HepG2 (cell line): Measurements from ENCODE around the gene MTIF3. TPM values are rescaled to one million over a fixed set of nuclear protein-coding genes. Genes with fewer than 3 reads are reported as not detected.
"Not testable (repeated sequence)": the region's sequence is repeated elsewhere in the genome, so short reads cannot be mapped to it uniquely, and the experiment has no call there.

Experiments
- ATAC-seq: fragments of 200-7000 bp; cut with Tn5 transposase; 3 replicates; pipeline ENCODE4 v1.9.1; 2020; ENCODE audit warnings: mild to moderate bottlenecking, moderate library complexity
- BruUV-seq: library from RNA; stranded (reverse); fragments of 400-500 nt; replicated peaks from 2 replicates; lab custom pipeline; 2021; lab: Mats Ljungman, UMichigan
- CTCF ChIA-PET: fragments of 300-600 bp; formaldehyde crosslinking; extraction: SDS; loops from one replicate; lab custom pipeline; 2021; ENCODE audit warnings: low total read pairs, inconsistent platforms, low intra/inter-chr PET ratio; lab: Yijun Ruan, JAX
- POLR2A ChIA-PET: fragments of 350-600 bp; sonication (Branson Sonifier 250); formaldehyde crosslinking; loops from one replicate; lab custom pipeline; 2020; ENCODE audit warnings: antibody characterized with exemption, inconsistent platforms; lab: Yijun Ruan, JAX
- DNase-seq: peaks from one replicate; pipeline ENCODE4 v3.0.0-alpha.2; 2015; ENCODE audit warnings: low spot score
- FAIRE-seq: peaks from 3 replicates; lab custom pipeline; 2011; peaks lifted over from hg19 to GRCh38; lab: Jason Lieb, UNC
- H2AFZ ChIP-seq: one replicate; pipeline ENCODE4 v1.6.1; 2011; ENCODE audit warnings: low read length, inconsistent platforms
- H3K27ac ChIP-seq: fragments of 300-600 bp; 3 replicates; pipeline ENCODE4 v1.8.0; 2011; ENCODE audit warnings: mixed run types, mild to moderate bottlenecking, mixed read lengths, low read length, inconsistent platforms; ENCODE audit not compliant: insufficient read depth; ENCODE audit errors: extremely low read length
- H3K27me3 ChIP-seq, 2 experiments: fragments of 200-600 bp in 1 of 2; 2 replicates in 1 of 2; 3 replicates in 1 of 2; pipeline versions ENCODE4 v1.6.0 to v1.8.0; 2011; ENCODE audit warnings: low read length in 2 of 2, mild to moderate bottlenecking in 2 of 2, moderate library complexity in 2 of 2, inconsistent platforms in 1 of 2; ENCODE audit not compliant: insufficient read depth in 2 of 2, control insufficient read depth in 1 of 2
- H3K36me3 ChIP-seq, 2 experiments: fragments of 200-600 bp in 1 of 2; replicated peaks in 1 of 2; 2 replicates in 1 of 2; 3 replicates in 1 of 2; pipeline versions ENCODE4 v1.5.1 to v1.8.0; 2011; ENCODE audit warnings: low read length in 2 of 2, inconsistent platforms in 1 of 2; ENCODE audit not compliant: insufficient read depth in 2 of 2, control insufficient read depth in 1 of 2
- H3K4me1 ChIP-seq: 2 replicates; pipeline ENCODE4 v1.5.1; 2012; ENCODE audit warnings: low read length, inconsistent platforms; ENCODE audit not compliant: insufficient read depth
- H3K4me2 ChIP-seq: 2 replicates; pipeline ENCODE4 v1.6.0; 2011; ENCODE audit warnings: low read depth, low read length, inconsistent platforms
- H3K4me3 ChIP-seq, 3 experiments: fragments of 200-600 bp in 1 of 3; sonication (generic), shearing (Covaris generic) in 1 of 3; replicated peaks in 1 of 3; 2 replicates each; pipeline ENCODE4 v1.5.1; 2011 to 2016; ENCODE audit warnings: low read length in 3 of 3, inconsistent platforms in 2 of 3, low read depth in 2 of 3, mild to moderate bottlenecking in 2 of 3, control low read depth in 1 of 3, mixed read lengths in 1 of 3; ENCODE audit not compliant: insufficient read depth in 1 of 3
- H3K79me2 ChIP-seq: one replicate; pipeline ENCODE4 v1.6.1; 2011; ENCODE audit warnings: low read length, inconsistent platforms; ENCODE audit not compliant: insufficient read depth
- H3K9ac ChIP-seq: 2 replicates; pipeline ENCODE4 v1.6.0; 2011; ENCODE audit warnings: mild to moderate bottlenecking, low read depth, low read length, inconsistent platforms; ENCODE audit not compliant: insufficient read depth
- H3K9me3 ChIP-seq: 2 replicates; pipeline ENCODE4 v1.5.1; 2012; ENCODE audit warnings: mild to moderate bottlenecking, low read length
- H4K20me1 ChIP-seq: 2 replicates; pipeline ENCODE4 v1.6.0; 2011; ENCODE audit warnings: inconsistent platforms, mild to moderate bottlenecking, low read length, moderate library complexity; ENCODE audit not compliant: insufficient read depth
- FOXM1 ChIP-seq: sonication (generic); formaldehyde crosslinking; IDR thresholded peaks from 2 replicates; pipeline ENCODE4 v1.5.0; 2020; ENCODE audit warnings: missing genetic modification reagents
- HNRNPL ChIP-seq: fragments of 200-400 bp; formaldehyde crosslinking; IDR thresholded peaks from 2 replicates; pipeline ENCODE4 v1.6.1; 2017; ENCODE audit warnings: mild to moderate bottlenecking, low read depth, low read length
- NFYB ChIP-seq: sonication (generic); formaldehyde crosslinking; IDR thresholded peaks from 2 replicates; pipeline ENCODE4 v1.4.0; 2020; ENCODE audit warnings: missing genetic modification reagents
- WGBS: methylation state at CpG from one replicate; pipeline ENCODE4 v1.1.6; 2017; ENCODE audit warnings: low lambda C conversion rate; 5-methylcytosine and 5-hydroxymethylcytosine counted together
- in situ Hi-C: cut with HindIII; loops from 2 replicates; pipeline ENCODE4 v1.10.0; 2017; ENCODE audit warnings: low pct_unique_long_range_greater_than_20kb; ENCODE audit not compliant: extremely low pct_ligation_motif_present
- intact Hi-C: fragments of 100-400 bp; cut with micrococcal nuclease; formaldehyde crosslinking; loops from one replicate; pipeline ENCODE4 v1.10.0; 2022; ENCODE audit not compliant: unreplicated experiment
- polyA plus RNA-seq, 8 experiments: library from polyadenylated mRNA; depleted of rRNA in 3 of 8; stranded (reverse) in 7 of 8; unstranded in 1 of 8; fragments of >200 nt; fragmentation: Illumina TruSeq in 4 of 8; extraction: Trizol in 4 of 8; gene quantifications; 2 replicates each; pipeline versions ENCODE4 v1.2.1 to v1.2.3, GENCODE V29; 2011 to 2016; ENCODE audit warnings: low read depth in 4 of 8, missing spikeins in 1 of 8, mixed read lengths in 1 of 8; ENCODE audit not compliant: insufficient read depth in 1 of 8
- total RNA-seq, 5 experiments: library from RNA; depleted of rRNA; stranded (reverse); fragments of >200 nt; fragmentation: Illumina TruSeq; extraction: Trizol; gene quantifications; 2 replicates each; pipeline ENCODE4 v1.2.3, GENCODE V29; 2016; ENCODE audit warnings: low read depth in 1 of 5
- TF ChIP-seq, protein P1 (sequence below): sonication (generic); formaldehyde crosslinking; IDR thresholded peaks from 2 replicates; pipeline ENCODE4 v1.4.0; 2020; ENCODE audit warnings: missing genetic modification reagents

MTIF3 gene
- total and polyA plus RNA-seq, 2 of the 13 experiments (the other 11 are each of a cell fraction or from before 2014, with no cell fraction given), result 33.7 to 40.6 TPM

DNA sequence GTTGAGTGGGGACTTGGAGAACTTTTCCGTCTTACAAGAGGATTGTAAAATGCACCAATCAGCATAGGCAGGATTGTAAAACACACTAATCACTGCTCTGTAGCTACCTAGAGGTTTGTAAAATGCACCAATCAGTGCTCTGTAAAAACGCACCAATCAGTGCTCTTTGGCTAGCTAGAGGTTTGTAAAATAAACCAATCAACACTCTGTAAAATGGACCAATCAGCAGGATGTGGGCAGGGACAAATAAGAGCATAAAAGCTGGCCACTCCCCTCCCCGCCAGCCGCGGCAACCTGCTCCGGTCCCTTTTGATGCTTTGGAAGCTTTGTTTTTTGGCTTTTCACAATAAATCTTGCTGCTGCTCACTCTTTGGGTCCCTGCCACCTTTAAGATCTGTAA, 50.0 kb downstream of the MTIF3 start:
- H4K20me1 ChIP-seq, in situ Hi-C loops, ATAC-seq, H3K9ac ChIP-seq, H3K27ac ChIP-seq, H3K27me3 ChIP-seq, DNase-seq, H3K9me3 ChIP-seq, intact Hi-C loops, FAIRE-seq, H3K79me2 ChIP-seq, H3K4me2 ChIP-seq, BruUV-seq, H3K36me3 ChIP-seq, H2AFZ ChIP-seq, H3K4me3 ChIP-seq: not testable (repeated sequence)
- peaks cover 71% of the 10 kb centered on the region for H3K4me1 ChIP-seq
- WGBS, result 88% methylated on average over 6 of the region's 6 CpGs
- TF ChIP-seq, protein P1, sequence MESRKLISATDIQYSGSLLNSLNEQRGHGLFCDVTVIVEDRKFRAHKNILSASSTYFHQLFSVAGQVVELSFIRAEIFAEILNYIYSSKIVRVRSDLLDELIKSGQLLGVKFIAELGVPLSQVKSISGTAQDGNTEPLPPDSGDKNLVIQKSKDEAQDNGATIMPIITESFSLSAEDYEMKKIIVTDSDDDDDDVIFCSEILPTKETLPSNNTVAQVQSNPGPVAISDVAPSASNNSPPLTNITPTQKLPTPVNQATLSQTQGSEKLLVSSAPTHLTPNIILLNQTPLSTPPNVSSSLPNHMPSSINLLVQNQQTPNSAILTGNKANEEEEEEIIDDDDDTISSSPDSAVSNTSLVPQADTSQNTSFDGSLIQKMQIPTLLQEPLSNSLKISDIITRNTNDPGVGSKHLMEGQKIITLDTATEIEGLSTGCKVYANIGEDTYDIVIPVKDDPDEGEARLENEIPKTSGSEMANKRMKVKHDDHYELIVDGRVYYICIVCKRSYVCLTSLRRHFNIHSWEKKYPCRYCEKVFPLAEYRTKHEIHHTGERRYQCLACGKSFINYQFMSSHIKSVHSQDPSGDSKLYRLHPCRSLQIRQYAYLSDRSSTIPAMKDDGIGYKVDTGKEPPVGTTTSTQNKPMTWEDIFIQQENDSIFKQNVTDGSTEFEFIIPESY (CRISPR knock-in tag), result 0 out of 2 replicates have a peak, but pooled peaks have one; percentile 17
- peak; percentile 58; the same call in 1 of the 2 replicates for TF ChIP-seq NFYB
- TF ChIP-seq, all 625 proteins: peak for 2; not testable (repeated sequence) for 623
- CTCF ChIA-PET, result not testable (repeated sequence)
- POLR2A ChIA-PET, result interaction anchor here (0.6 kb wide), 1 partner anchor 417 kb away, joined by 3 read pairs; no protein-coding TSS in a partner anchor

DNA sequence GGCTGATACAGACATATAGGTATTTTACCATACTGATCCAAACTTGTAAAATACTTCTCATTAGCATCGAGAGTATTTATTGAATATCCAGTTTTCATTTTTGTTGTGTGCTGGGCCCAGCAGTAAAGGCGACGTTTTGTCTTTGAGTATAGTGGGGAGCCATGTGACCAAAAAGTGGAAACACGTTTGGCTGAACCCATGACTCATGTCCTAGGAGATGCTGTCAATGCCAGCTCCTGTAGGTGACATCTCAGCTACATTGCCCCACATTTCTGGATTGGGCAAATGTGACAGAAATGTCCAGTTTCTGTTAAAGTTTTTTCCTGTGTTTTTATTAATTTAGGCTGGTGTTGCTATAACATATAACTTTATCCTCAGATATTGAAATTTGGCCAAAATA, 52.0 kb downstream of the MTIF3 start:
- H3K27me3 ChIP-seq, result no peaks in the 10 kb centered on the region
- DNase-seq (no peak), FAIRE-seq (no peak), ATAC-seq (no peak)
- no peak overlapping the region for H3K9ac ChIP-seq
- WGBS, result 92% methylated on average over 4 of the region's 4 CpGs
- POLR2A ChIA-PET, result no interaction called here
- BruUV-seq, result no TSS peak
- H3K4me3 ChIP-seq, result no peak overlapping the region
- no peak overlapping the region for H3K4me2 ChIP-seq
- no peaks in the 10 kb centered on the region for H4K20me1 ChIP-seq
- no peaks in the 10 kb centered on the region for H3K79me2 ChIP-seq
- CTCF ChIA-PET, result no interaction called here
- H3K27ac ChIP-seq, result no peak overlapping the region
- in situ Hi-C loops (no loop called here), intact Hi-C loops (no loop called here)
- H3K36me3 ChIP-seq, result no peaks in the 10 kb centered on the region
- TF ChIP-seq HNRNPL (no peak), FOXM1 (CRISPR knock-in tag) (no peak)
- no peaks in the 10 kb centered on the region for H3K9me3 ChIP-seq
- H3K4me1 ChIP-seq, result peaks cover 59% of the 10 kb centered on the region
- H2AFZ ChIP-seq, result no peak overlapping the region
